ENCODE data around the gene MBNL1.

DNA sequence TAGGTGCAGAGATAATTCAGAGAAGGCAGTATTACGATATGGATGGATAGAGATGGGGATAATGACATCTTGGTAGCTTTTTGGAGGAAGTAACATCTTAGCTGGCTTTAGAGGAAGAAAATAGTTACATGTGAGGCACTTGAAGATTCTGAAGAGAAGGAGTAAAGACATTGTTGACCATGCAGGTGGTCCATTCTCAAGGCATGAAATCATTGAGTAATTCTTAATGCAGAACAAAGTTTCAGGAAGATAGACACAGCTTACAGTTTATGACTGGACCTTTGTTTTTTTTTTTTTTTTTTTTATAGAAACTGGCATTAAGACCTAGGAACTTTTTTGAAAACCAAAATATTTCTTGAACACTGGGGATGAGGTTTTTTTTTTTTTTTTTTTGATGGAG, 28.2 kb downstream of the MBNL1 start:
- TF ChIP-seq, protein P1, sequence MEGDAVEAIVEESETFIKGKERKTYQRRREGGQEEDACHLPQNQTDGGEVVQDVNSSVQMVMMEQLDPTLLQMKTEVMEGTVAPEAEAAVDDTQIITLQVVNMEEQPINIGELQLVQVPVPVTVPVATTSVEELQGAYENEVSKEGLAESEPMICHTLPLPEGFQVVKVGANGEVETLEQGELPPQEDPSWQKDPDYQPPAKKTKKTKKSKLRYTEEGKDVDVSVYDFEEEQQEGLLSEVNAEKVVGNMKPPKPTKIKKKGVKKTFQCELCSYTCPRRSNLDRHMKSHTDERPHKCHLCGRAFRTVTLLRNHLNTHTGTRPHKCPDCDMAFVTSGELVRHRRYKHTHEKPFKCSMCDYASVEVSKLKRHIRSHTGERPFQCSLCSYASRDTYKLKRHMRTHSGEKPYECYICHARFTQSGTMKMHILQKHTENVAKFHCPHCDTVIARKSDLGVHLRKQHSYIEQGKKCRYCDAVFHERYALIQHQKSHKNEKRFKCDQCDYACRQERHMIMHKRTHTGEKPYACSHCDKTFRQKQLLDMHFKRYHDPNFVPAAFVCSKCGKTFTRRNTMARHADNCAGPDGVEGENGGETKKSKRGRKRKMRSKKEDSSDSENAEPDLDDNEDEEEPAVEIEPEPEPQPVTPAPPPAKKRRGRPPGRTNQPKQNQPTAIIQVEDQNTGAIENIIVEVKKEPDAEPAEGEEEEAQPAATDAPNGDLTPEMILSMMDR (IDR thresholded peaks at IDR 0.05), result no peak
- no peak for TF ChIP-seq POLR2A (IDR thresholded peaks at IDR 0.05)
